ENCODE measurements around the gene CLEC3B.

DNA sequence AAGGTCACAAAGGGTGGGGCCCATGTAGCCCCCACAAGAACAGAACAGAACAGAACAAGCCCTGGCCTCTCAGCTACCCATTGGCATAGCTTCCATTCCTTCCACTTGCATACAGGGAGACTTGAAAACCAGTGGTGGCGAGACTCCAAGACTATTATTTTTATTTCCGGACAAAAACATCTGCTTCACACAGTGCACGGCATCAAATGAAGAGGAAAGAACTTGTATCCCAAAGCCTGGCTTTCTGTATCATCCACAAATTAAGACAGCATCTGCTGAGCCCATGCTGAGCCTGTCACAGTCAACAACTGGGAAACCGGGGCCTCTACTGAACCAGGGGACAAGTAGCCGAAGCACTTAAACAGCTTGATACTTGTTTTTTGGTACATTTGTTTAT is 56.0 kb downstream of the CLEC3B start:
- TF ChIP-seq, protein P1, sequence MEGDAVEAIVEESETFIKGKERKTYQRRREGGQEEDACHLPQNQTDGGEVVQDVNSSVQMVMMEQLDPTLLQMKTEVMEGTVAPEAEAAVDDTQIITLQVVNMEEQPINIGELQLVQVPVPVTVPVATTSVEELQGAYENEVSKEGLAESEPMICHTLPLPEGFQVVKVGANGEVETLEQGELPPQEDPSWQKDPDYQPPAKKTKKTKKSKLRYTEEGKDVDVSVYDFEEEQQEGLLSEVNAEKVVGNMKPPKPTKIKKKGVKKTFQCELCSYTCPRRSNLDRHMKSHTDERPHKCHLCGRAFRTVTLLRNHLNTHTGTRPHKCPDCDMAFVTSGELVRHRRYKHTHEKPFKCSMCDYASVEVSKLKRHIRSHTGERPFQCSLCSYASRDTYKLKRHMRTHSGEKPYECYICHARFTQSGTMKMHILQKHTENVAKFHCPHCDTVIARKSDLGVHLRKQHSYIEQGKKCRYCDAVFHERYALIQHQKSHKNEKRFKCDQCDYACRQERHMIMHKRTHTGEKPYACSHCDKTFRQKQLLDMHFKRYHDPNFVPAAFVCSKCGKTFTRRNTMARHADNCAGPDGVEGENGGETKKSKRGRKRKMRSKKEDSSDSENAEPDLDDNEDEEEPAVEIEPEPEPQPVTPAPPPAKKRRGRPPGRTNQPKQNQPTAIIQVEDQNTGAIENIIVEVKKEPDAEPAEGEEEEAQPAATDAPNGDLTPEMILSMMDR (IDR thresholded peaks at IDR 0.05): no peak
- no peak for TF ChIP-seq POLR2A (IDR thresholded peaks at IDR 0.05)
